GM12865 (cell line): ENCODE measurements around the gene TMSB4X.
A peak's percentile ranks its signal among the peaks of the same experiment; 100 is the strongest.

ENCODE experiments used
- DNase-seq: peaks from one replicate; pipeline ENCODE4 v3.0.0; 2010; ENCODE audit warnings: low read depth
- H3K4me3 ChIP-seq: 2 replicates; pipeline ENCODE4 v1.5.1; 2011; ENCODE audit warnings: mild to moderate bottlenecking, low read depth, low read length, control low read depth
- CTCF ChIP-seq: IDR thresholded peaks from 2 replicates; pipeline ENCODE4 v1.5.1; 2011; ENCODE audit warnings: low read length, control low read depth, low read depth, inconsistent platforms; ENCODE audit not compliant: insufficient read depth; ENCODE audit errors: missing control alignments

The TMSB4X gene

GRCh38 chrX:13007519-13008188 is 32.7 kb downstream of the TMSB4X start:
- peak; percentile 47 for DNase-seq

GRCh38 chrX:13008189-13008533 is 33.3 kb downstream of the TMSB4X start:
- no peak for TF ChIP-seq CTCF
- peak; percentile 74 for DNase-seq
- H3K4me3 ChIP-seq, result peak overlapping the region; percentile 27; the same call in 1 of the 2 replicates

More at GRCh38 chrX:13007519-13008188, 32.7 kb downstream of the TMSB4X start:
- TF ChIP-seq CTCF, result no peak
- H3K4me3 ChIP-seq, result peak overlapping the region; percentile 27; the same call in 1 of the 2 replicates

- TF ChIP-seq CTCF, result no peak
- H3K4me3 ChIP-seq, result no peak overlapping the region; the same call in 1 of the 2 replicates
- DNase-seq, result no peak
Observed at GRCh38 chrX:13008851-13009250, 33.9 kb downstream of the TMSB4X start.

- no peak for TF ChIP-seq CTCF
- no peak overlapping the region for H3K4me3 ChIP-seq
- DNase-seq, result no peak
Observed at GRCh38 chrX:13009273-13009672, 34.4 kb downstream of the TMSB4X start.

- DNase-seq, result no peak
- no peak for TF ChIP-seq CTCF
- no peak overlapping the region for H3K4me3 ChIP-seq
Observed at GRCh38 chrX:13009844-13010243, 34.9 kb downstream of the TMSB4X start.

- no peak for DNase-seq
- no peak for TF ChIP-seq CTCF
Observed at GRCh38 chrX:13010546-13010945, 35.6 kb downstream of the TMSB4X start.

More at GRCh38 chrX:13010546-13010945, 35.6 kb downstream of the TMSB4X start:
- no peak overlapping the region for H3K4me3 ChIP-seq
